ENCODE data around the gene TRMT11.
"Not testable (repeated sequence)": the region's sequence is repeated elsewhere in the genome, so short reads cannot be mapped to it uniquely, and the experiment has no call there.

Gene TRMT11

DNA sequence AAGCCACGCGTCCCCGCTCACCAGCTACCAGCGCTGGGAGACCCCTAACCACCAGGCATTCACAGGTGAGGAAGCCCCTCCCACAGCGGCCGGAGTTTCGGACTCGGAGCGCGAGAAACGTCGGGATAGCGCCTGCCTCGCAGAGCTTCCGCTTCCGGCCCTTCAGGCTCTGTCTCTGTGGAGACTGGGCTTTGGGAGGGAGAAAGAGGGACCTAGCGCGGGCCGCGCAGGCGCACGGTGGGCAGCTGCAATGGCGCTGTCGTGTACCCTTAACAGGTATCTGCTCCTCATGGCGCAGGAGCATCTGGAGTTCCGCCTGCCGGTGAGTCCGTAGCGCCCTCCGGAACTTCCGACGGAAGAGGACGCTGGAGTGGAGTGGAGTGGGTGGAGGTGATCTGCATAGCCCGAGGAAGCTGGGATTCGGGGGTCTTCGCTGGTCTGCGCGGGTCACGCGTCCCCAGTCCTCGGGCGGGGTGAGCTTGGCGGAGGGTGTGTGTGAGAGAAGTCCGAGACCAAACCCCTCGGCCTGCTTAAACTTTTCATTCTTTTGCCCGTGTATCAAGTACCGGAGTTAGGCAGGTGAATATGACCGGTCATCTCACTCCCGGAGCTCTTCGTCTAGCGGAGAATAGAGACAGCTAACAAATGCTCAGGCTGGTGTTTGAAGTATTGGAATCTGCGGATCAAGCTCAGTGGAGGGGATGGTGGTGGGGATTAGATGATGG, at the start of gene TRMT11:
TSS of gene TRMT11 (plus strand) at position 240 of the 725 bp plus-strand sequence. CDS start at position 251, 11 bp downstream.
- DNase-seq (ENCODE audit: low spot score): peak; percentile 95

DNA sequence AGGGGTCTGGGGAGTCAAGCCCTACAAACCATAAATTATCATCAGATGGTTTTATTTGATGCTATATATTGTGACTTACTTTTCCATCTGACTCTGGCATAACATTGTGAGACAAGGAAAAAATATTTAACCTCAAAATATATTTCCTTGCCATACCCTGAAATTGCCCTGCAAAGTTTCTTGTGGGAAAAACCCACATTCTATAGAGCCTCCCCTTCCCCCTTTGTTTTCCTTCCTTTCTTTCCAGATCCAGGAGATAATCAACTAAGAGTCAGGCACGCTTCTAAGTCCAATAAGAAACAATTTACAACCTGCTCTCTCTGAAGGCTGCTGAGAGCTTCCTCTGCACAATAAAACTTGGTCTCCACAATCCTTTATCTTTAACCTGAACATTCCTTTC, 47.3 kb upstream of the TRMT11 start:
- no peak for DNase-seq (ENCODE audit: low spot score)

DNA sequence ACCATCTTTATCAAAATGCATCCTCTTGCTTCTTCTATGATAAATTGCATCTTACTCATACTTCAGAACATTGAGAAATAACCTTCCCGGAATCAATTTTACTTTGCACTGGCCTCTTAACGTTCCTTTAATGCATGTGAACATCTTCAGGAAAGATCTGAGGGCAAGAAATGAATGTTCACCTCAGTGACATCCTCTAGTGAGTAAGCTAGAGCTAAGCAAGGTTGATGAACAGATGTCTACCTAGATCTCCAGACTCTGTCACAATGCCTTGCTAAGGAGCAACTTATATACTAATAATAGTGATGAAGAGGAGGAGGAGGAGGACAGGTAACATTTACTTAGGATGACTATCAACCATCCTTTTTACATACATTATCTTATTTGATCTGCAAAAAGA, 46.5 kb upstream of the TRMT11 start:
- no peak for DNase-seq (ENCODE audit: low spot score)

DNA sequence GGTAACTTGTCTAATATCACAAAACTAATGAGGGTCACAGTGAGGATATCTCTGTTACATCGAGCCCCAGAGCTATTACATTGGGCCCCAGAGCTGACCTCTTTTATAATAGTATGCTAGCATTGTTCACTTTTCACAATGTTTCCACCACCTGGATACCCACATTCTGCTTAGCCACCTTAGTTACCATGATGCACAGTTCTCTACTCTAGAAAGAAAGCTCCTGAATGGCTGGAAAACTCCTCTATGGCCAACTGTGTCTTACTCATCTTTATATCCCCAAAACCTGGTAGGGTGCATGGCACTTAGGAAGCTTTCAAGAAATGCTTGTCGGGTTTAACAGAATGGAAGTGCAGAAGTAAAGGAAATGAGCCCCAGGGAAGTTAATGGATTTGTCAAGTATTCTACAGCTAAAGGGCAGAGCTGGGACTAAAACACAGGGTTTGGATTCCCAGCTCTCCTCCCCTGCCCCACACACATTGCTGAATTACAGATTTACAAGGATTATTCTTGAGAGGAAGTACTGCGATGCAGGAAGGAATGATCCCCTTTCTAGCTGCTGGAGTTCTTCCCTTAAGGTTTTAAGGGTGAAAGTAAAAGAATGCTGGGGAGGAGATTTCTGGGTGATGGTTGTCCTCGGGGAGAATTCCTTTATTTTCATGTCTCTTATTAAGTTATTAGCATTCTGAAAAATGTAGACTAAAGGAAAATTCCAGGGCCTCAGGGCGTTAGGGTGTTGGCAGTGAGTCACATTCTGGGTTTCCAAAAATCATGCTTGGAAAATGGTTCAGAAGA, 45.9 kb upstream of the TRMT11 start:
- no peak for DNase-seq (ENCODE audit: low spot score)

DNA sequence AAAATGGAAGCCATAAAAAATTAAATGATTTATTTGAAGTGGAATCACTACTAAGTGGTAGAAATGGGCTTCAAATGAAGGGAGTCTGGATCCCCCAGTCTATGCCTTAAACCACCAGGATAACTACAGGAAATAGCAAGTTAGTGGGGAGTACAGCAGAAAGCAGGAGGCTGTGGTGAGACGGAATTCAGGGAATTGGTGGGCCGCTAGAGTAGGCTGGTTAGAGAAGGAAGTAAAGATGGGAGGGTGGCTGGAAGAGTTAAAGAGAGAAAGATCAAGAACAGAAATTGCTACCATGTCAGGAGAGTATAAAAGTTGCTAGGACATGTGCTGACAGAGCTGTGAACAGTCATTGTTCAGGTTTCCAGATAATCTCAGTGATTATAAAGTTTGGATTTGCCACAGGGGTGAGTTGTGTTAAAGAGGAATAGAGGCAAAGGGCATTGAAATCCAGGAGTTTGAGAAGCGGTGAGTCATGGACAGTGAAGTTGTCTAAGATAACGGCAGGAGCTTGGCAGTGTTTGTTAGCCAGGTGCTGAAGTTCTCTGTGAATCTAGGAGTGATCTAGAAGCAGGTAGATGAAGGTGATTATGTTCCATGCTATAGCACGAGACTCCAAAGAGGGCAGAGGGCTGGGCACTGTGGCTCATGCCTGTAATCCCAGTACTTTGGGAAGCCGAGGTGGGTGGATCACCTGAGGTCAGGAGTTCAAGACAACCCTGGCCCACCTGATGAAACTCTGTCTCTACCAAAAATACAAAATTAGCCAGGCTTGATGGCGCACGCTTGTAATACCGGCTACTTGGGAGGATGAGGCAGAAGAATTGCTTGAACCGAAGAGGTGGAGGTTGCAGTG, 43.4 kb upstream of the TRMT11 start:
- DNase-seq (ENCODE audit: low spot score): no peak

DNA sequence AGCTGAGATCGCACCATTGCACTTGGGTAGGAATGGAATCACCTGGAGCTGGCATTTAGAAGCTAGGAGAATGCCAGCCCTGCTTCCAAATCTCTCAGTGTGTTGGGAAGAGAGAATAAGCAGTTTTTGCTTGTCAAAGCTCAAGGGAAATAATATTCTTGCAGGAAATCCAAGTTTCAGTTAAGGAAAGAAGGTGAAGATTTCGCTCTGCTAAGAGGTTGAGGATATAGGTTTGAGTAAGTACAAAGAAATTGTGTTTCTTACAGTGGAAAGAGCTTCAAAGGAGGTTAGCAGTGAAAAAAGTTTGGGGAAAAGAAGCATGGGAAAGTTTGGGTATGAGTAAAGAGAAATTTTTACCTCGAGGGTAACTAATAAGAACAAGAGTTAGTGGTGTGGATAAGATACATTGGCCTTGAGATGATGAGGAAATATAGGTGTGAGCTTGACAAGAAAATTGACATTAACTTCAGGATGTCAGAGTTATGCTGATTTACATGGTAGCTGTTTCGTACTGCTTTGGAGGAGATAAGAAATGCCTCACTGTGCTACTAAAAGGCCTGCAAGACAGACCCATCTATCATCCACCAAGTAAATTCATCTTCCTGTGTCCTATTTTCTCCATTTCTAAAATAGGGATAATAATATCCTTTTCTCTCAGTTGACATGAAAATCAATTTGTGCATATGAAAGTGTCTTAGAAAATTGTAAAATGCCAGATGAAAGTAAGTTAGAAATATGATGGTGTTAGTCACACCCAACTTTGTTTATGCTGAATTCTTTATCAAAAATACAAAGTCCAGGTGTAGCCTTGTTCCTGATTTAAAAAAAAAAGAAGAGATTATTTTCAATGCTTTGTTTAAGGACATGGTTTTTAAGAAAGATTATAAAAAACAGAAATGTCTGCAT, 42.6 kb upstream of the TRMT11 start:
- no peak for DNase-seq (ENCODE audit: low spot score)

DNA sequence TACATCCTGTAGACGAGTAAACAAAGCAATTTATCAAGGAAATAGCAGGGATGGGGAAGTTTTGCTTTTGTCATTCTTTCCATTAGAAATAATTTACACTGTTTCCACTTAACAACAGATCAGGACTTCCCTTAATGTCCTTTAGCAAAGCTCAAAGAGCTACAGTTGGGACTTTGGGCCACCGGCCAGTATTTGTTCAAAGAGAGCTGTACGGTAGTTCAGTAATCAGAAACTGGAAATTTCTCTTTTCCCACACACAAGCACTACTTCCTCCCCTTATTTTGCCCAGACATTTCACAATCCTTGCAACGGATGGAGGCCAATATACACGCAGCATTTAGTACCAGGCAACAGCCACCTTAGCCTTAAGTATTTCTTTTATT, 41.9 kb upstream of the TRMT11 start:
- no peak for DNase-seq (ENCODE audit: low spot score)

DNA sequence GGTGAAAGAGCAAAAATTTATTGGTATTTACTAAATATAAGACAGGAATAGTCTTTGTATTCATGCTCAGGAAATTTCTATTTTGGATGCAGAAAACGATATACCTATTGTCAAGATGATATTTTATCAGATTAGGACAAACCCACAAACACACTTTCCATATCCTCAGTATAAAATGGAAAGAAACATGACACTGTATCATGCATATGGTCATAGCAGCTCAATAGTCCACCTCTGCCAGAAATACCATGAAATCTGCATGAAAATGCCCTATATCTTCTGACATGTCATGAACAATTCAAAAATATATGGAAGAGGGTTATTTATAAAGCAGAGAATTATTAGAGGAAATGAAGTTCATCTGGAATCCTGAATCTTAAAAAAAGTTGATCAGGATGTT, 41.4 kb upstream of the TRMT11 start:
- no peak for DNase-seq (ENCODE audit: low spot score)

DNA sequence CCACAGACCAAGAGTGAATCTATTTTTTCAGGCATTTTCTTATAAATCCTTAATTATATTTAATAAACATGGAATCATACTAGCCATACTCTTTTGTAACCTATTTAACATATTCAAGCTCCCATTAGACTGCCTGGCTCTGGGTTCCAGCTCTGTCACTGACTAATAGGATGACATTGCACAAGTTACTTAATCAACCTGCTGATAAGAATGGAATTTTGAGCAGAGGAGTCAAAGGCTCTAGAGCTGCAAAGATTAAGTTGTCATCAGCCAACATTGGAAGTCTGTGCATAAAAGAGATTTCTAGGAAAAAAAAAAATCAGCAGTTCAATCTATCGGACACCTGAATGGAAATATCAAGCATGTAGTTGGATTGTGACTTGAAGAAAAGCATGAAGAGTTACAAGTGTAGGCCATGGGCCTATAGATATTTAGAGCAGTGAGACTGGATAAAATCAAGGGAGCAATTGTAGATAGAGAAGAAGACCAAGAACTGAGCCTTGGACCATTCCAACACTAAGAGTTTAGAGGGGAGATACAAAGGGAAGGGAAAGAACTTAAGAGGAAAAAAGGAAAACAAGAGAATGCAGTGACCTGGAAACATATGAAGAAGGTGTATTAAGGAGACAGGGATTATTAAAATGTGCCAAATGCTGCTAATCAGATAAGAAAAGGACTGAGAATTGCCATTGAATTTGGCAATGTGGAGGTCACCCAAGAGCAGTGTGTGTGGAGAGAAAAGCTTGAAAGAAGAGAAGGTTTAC, 40.8 kb upstream of the TRMT11 start:
- no peak for DNase-seq (ENCODE audit: low spot score)

DNA sequence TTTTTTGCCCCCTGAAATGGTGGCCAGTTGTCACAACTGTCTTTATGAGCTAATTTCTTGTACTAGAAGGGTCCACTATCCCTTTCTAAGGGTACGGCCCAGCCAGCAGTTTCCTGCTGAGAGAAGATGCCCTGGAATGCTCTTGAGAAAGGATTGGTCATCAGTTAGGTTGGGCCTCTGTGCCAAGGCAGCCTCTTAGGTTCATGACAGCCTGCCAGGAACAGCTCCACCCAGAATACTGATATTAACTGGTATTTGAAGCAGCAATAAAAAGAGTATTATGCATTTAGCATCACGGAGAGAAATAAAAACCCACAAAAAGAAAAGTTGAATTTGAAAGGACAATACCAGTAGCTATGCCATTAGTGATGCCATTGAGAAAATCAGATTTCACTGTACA, 38.7 kb upstream of the TRMT11 start:
- no peak for DNase-seq (ENCODE audit: low spot score)

DNA sequence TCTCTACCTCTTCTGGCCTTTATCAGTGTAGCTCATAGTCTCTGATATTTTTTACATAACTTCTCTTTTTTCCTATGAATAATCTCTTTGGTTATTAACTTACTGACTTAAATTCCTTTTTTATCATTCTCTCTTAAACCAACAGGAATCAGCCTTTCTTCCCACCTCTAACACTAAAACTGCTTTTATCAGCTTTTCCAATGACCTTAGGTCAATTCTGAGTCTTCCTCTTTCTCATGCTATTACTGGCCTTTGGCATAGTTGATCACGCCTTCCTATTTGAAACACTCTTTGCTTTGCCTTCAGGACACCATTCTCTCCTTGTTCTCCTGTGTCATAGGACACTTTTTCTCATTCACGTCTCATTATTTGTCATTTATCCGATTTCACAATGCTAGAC, 37.9 kb upstream of the TRMT11 start:
- DNase-seq (ENCODE audit: low spot score): no peak

DNA sequence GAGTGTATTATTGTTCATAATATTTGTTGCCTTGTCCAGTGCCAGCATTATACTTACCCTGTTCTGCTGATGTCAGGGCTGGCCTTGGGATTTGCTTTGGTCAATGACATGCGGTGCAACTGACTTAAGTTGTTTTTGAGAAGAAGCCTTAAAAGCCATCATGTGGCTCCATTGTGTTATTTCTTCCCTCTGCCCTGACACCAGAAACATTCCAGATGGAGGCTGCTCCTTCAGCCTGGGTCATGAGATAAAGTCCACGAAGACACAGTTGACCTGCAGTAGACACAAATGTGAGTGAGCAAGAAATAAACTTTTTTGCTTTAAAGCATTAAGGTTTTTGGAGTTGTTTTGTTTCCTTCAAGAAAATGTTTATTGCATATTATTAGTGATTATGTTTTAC, 37.3 kb upstream of the TRMT11 start:
- no peak for DNase-seq (ENCODE audit: low spot score)

DNA sequence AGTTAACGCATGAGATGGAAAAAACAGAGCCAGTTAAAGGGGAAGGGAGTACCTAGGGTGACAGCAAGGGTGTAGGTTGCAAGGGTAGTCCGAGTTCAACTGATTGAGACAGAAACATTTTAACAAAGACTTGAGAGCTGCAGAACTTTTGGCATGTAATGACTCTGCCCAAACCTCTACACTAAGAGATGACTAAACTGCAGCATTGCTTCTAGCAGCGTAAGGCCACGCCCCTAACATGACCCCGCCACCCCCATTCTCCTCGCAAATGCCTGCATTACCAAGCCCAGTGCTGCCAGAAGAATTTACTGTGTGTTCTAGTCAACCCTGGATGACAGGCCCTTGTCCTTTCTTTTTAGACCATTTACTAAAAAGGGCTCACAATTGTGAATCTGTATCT, 36.0 kb upstream of the TRMT11 start:
- DNase-seq (ENCODE audit: low spot score): no peak

DNA sequence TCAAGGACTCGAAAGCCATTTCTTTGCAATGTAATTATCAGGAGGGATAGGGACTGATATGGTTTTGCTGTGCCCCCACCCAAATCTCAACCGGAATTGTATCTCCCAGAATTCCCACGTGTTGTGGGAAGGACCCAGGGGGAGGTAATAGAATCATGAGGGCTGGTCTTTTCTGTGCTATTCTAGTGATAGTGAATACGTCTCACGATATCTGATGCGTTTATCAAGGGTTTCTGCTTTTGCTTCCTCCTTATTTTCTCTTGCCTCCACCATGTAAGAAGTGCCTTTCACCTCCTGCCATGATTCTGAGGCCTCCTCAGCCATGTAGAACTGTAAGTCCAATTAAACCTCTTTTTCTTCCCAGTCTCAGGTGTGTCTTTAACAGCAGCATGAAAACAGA, 35.6 kb upstream of the TRMT11 start:
- not testable (repeated sequence) for DNase-seq (ENCODE audit: low spot score)

DNA sequence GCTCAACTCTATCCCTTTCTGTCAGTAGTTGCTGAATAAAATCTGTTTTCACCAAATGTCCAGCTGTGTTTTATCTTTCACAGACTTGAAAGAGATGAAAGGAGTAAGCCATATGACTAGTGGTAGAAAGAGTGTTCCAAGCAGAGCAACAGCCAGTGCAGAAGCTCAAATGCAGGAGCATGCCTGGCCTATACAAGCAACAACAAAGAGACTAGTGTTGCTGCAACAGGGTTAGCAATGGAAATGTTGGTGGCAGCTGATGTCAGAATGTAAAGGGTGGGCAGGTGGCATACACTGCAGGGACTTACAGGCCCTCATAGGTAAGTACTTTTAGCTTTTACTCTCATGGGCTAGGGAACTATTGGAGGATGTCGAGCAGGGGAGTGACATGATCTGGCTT, 35.0 kb upstream of the TRMT11 start:
- DNase-seq (ENCODE audit: low spot score): no peak

DNA sequence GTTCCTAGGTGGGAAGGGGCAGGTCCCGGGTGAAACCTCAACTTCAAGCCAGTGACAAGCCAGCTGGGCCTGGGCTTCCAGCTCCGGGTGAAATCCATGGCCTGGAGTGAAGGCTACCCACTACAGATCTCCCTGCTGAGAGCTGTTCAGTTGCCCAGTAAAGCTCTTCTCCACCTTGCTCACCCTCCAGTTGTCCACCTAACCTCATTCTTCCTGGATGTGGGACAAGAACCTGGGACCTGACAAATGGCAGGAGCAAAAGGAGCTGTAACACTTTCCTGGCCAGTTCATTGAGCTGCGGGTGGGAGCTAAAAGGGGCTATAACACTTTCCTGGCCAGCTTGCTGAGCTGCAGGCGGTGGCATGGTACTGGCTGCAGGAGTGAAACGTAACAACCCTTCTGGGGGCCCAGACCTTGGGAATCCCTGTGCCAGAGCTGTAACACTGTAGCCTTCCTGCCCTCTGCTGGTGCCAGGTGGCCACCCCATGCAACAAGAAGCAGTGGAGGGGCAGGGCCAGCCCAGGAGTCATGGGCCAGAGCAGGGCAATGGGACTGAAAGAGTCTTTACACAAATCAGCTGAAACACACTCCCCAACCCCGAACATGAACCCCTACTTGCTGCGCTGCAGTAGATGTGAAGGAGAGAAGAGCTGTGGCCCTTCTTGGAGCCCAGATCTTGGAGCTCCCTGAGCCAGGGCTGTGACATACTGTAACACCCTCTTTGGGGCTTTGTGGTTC, 33.4 kb upstream of the TRMT11 start:
- no peak for DNase-seq (ENCODE audit: low spot score)

DNA sequence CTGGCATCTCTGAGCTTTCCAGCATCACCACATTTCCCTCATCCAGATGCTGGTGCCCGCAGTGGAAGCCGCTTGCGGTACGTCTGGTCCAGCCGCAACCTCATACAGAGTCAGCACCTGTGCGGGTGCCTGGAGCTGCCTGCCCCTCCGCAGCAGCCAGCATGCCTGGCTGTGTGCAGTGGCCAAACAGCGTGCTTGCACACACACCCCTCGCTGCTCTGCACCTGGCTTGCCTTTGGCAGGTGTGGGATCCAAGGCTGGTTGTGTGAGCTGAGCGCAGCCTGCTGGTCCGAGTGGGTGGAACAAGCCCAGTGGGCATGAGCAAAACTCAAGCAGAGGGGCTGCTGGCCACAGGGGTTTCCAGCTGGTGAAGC, 32.9 kb upstream of the TRMT11 start:
- DNase-seq (ENCODE audit: low spot score): no peak

DNA sequence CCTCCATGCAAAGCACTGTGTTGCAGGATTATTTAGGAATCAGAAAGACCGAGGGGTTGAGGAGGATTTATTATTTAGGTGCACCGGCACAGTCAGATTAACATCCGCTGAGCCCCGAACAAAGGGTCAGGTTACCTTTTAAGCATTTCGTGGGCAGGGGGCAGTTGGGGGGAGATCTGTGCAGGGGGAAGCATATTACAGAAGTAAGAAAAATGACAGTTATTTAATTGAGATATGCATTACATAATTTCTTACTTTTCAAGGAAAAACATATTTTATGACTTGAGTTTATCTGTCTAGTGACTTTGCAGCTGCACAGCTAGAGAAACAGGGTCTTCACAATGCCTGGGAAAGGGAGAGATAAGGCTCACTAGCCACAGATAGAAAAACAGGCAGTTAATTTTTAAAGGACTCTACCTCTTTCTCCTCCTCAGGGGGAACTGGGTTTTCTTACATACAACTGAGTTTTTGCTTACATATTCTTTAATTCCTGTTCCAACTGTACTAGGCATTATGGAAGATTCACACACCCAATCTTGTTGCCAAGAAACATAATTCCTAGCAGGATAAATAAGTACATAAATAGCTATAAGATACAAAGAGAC, 31.5 kb upstream of the TRMT11 start:
- DNase-seq (ENCODE audit: low spot score): no peak

DNA sequence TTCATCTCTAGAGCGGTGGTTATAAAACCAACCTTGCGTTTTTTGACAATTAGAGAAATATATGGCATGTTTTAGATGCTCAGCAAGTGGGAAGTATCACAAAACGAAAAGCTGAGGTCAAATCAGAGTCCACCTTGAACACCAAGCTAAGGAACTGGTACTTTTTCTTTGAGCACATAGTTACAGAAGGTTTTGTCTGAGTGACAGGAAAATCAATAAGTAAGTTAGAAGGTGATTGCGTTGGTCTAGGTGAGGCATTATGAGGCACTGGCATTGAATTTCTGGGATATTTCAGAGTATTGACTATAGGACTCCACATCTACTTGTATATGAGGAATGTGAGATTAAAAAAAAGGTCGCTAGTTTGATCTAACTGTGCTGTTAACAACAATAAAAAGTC, 30.4 kb upstream of the TRMT11 start:
- no peak for DNase-seq (ENCODE audit: low spot score)
